ENCODE results near the gene TOX2. TPM values are rescaled to one million over a fixed set of nuclear protein-coding genes. Genes with fewer than 3 reads are reported as not detected.

The TOX2 gene
- total and polyA plus RNA-seq, 9 donors, result 0.69 to 5.6 (median 1.8) TPM

- Histone ChIP-seq H3K36me3 (no peaks in the 10 kb centered on the region), H3K9me3 (no peaks in the 10 kb centered on the region), H3K4me3 (no peak overlapping the region), H3K27ac (no peak overlapping the region), H3K27me3 (no peaks in the 10 kb centered on the region), H3K4me1 (ENCODE audit: insufficient read depth) (no peaks in the 10 kb centered on the region)
- TF ChIP-seq POLR2A (IDR thresholded peaks at IDR 0.05) (no peak), EP300 (IDR thresholded peaks at IDR 0.05) (no peak), CTCF (IDR thresholded peaks at IDR 0.05) (no peak)
- intact Hi-C loops (cut with DNase I), result no loop called here
- no peak for DNase-seq
- WGBS, 3 donors, result 71 to 83% (median 75%) methylated on average over 2 of the region's 2 CpGs
These were observed 135.7 kb downstream of the TOX2 start for GRCh38 chr20:44050327-44050726.

GRCh38 chr20:44050925-44051660, 136.4 kb downstream of the TOX2 start:
- Histone ChIP-seq H3K27me3 (no peaks in the 10 kb centered on the region), H3K4me3 (no peak overlapping the region), H3K4me1 (ENCODE audit: insufficient read depth) (no peaks in the 10 kb centered on the region), H3K27ac (no peak overlapping the region), H3K9me3 (no peaks in the 10 kb centered on the region), H3K36me3 (no peaks in the 10 kb centered on the region)
- intact Hi-C loops (cut with DNase I), result no loop called here
- DNase-seq, result peak in 1 of 5 donors; percentile 12
- TF ChIP-seq CTCF (IDR thresholded peaks at IDR 0.05) (no peak), EP300 (IDR thresholded peaks at IDR 0.05) (no peak), POLR2A (IDR thresholded peaks at IDR 0.05) (no peak)
- WGBS, 3 donors, result 87 to 89% (median 87%) methylated on average over 25 of the region's 25 CpGs

- H3K36me3 ChIP-seq, result no peaks in the 10 kb centered on the region
- no peaks in the 10 kb centered on the region for H3K4me1 ChIP-seq (ENCODE audit: insufficient read depth)
- H3K4me3 ChIP-seq, result no peak overlapping the region
- 87 to 90% (median 89%) methylated on average over 9 of the region's 9 CpGs for WGBS, 3 donors
- no peaks in the 10 kb centered on the region for H3K9me3 ChIP-seq
- no peaks in the 10 kb centered on the region for H3K27me3 ChIP-seq
- TF ChIP-seq POLR2A (IDR thresholded peaks at IDR 0.05), result no peak
- no peak for TF ChIP-seq CTCF (IDR thresholded peaks at IDR 0.05)
- no peak for TF ChIP-seq EP300 (IDR thresholded peaks at IDR 0.05)
- DNase-seq, result peak in 1 of 5 donors; percentile 11
- intact Hi-C loops (cut with DNase I), result no loop called here
- H3K27ac ChIP-seq, result no peak overlapping the region
These were observed 137.0 kb downstream of the TOX2 start for GRCh38 chr20:44051661-44052000.

- no peak for TF ChIP-seq POLR2A (IDR thresholded peaks at IDR 0.05)
- no peak for TF ChIP-seq EP300 (IDR thresholded peaks at IDR 0.05)
- no peak for TF ChIP-seq CTCF (IDR thresholded peaks at IDR 0.05)
- intact Hi-C loops (cut with DNase I), result no loop called here
- Histone ChIP-seq H3K9me3 (no peaks in the 10 kb centered on the region), H3K27ac (no peak overlapping the region), H3K27me3 (no peaks in the 10 kb centered on the region), H3K4me1 (ENCODE audit: insufficient read depth) (no peaks in the 10 kb centered on the region), H3K4me3 (no peak overlapping the region), H3K36me3 (no peaks in the 10 kb centered on the region)
- 71 to 84% (median 79%) methylated on average over 10 of the region's 10 CpGs for WGBS, 3 donors
- DNase-seq, result no peak
These were observed 137.5 kb downstream of the TOX2 start for GRCh38 chr20:44052166-44052565.

Measured in ovary (tissue), 9 donors.